Measurements from ENCODE around the gene RIPOR3. TPM values are rescaled to one million over a fixed set of nuclear protein-coding genes. Genes with fewer than 3 reads are reported as not detected.
"Not testable (repeated sequence)": the region's sequence is repeated elsewhere in the genome, so short reads cannot be mapped to it uniquely, and the experiment has no call there.

The RIPOR3 gene
- total RNA-seq, 2 experiments from 2014 or later, result not detected

GRCh38 chr20:50720026-50720425 is 28.7 kb upstream of the RIPOR3 start:
- DNase-seq, result no peak
- Mint-ChIP-seq H3K4me3 (no peak overlapping the region), H3K27me3 (peaks cover 8% of the 10 kb centered on the region), H3K36me3 (no peaks in the 10 kb centered on the region), H3K4me1 (no peaks in the 10 kb centered on the region), H3K27ac (no peak overlapping the region), H3K9me3 (ENCODE audit: low read depth) (no peaks in the 10 kb centered on the region)
- CTCF ChIA-PET, result interaction anchor here (0.7 to 1.0 kb wide), 2 partner anchors 29 to 210 kb away, joined by 3 to 4 read pairs; no protein-coding TSS in a partner anchor
- ATAC-seq, result no peak

GRCh38 chr20:50719328-50719727 is 28.0 kb upstream of the RIPOR3 start:
- no peak overlapping the region for H3K4me3 Mint-ChIP-seq
- H3K9me3 Mint-ChIP-seq (ENCODE audit: low read depth), result no peaks in the 10 kb centered on the region
- no peak overlapping the region for H3K27ac Mint-ChIP-seq
- no peaks in the 10 kb centered on the region for H3K36me3 Mint-ChIP-seq
- no peak for DNase-seq
- ATAC-seq, result no peak
- CTCF ChIA-PET, result no interaction called here
- H3K27me3 Mint-ChIP-seq, result peaks cover 8% of the 10 kb centered on the region
- H3K4me1 Mint-ChIP-seq, result no peaks in the 10 kb centered on the region

GRCh38 chr20:50717974-50718761 is 26.8 kb upstream of the RIPOR3 start:
- CTCF ChIA-PET, result no interaction called here
- H3K4me3 Mint-ChIP-seq, result no peak overlapping the region
- ATAC-seq, result no peak
- no peaks in the 10 kb centered on the region for H3K9me3 Mint-ChIP-seq (ENCODE audit: low read depth)
- peaks cover 15% of the 10 kb centered on the region for H3K27me3 Mint-ChIP-seq
- no peak overlapping the region for H3K27ac Mint-ChIP-seq
- no peak for DNase-seq
- no peaks in the 10 kb centered on the region for H3K36me3 Mint-ChIP-seq
- no peaks in the 10 kb centered on the region for H3K4me1 Mint-ChIP-seq

DNA sequence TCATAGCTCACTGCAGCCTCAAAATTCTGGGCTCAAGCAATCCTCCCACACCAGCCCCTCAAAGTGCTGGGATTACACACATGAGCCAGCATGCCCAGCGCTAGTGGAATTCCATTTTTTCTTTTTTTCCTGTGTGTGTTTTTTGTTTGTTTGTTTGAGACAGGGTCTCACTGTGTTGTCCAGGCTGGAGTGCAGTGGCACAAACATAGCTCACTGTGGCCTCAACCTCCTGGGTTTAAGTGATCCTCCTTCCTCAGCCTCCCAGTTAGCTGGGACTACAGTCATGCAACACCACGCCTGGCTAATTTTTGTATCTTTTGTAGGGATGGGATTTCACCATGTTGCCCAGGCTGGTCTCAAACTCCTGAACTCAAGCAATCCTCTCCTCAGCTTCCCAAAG is 26.0 kb upstream of the RIPOR3 start:
- CTCF ChIA-PET, result interaction anchor here (0.7 kb wide), 1 partner anchor 87 kb away, joined by 3 read pairs; no protein-coding TSS in a partner anchor
- no peaks in the 10 kb centered on the region for H3K9me3 Mint-ChIP-seq (ENCODE audit: low read depth)
- H3K36me3 Mint-ChIP-seq, result no peaks in the 10 kb centered on the region
- H3K4me3 Mint-ChIP-seq, result no peak overlapping the region
- H3K27ac Mint-ChIP-seq, result no peak overlapping the region
- peaks cover 18% of the 10 kb centered on the region for H3K27me3 Mint-ChIP-seq
- no peak for DNase-seq
- no peaks in the 10 kb centered on the region for H3K4me1 Mint-ChIP-seq
- no peak for ATAC-seq

DNA sequence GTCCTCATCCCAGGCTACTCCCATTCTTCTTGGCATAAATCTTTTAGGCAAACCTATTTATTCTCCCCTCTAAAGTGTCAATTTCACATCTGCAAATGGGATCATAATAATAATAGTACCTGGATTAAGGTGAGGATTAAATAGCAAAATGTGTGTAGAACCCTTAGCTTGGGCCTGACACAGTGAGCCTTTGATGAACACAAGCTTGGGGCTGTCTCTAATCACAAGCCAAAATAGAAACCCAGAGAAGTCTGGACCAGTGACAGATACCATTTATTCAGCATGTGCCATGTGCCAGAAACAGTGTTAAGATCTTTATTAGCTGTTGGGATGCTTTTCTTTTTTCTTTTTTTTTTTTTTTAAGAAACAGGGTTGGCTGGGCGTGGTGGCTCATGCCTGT is 25.2 kb upstream of the RIPOR3 start:
- Mint-ChIP-seq H3K9me3 (ENCODE audit: low read depth) (no peaks in the 10 kb centered on the region), H3K27ac (no peak overlapping the region), H3K4me1 (no peaks in the 10 kb centered on the region), H3K36me3 (no peaks in the 10 kb centered on the region), H3K4me3 (no peak overlapping the region), H3K27me3 (peaks cover 21% of the 10 kb centered on the region)
- ATAC-seq (no peak), DNase-seq (no peak)
- CTCF ChIA-PET, result no interaction called here

DNA sequence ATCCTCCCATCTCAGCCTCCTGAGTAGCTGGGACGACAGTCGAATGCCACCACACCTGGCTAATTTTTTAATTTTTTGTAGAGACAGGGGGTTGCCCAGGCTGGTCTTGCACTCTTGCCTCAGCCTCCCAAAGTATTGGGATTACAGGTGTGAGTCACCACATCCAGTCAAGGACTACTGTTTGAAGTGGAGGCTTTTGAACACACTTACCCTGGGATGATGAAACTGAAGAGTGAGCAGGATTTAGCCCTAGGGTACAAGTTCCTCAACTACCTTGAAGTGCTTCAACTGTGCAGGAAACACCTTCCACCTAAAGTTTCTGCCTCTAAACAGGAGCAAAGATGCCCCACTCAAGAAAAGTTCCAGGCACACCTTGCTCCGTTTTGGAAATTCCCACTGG is 24.4 kb upstream of the RIPOR3 start:
- Mint-ChIP-seq H3K4me3 (no peak overlapping the region), H3K9me3 (ENCODE audit: low read depth) (no peaks in the 10 kb centered on the region), H3K36me3 (no peaks in the 10 kb centered on the region), H3K27me3 (peaks cover 23% of the 10 kb centered on the region), H3K27ac (no peak overlapping the region), H3K4me1 (no peaks in the 10 kb centered on the region)
- DNase-seq (no peak), ATAC-seq (no peak)
- CTCF ChIA-PET, result no interaction called here

DNA sequence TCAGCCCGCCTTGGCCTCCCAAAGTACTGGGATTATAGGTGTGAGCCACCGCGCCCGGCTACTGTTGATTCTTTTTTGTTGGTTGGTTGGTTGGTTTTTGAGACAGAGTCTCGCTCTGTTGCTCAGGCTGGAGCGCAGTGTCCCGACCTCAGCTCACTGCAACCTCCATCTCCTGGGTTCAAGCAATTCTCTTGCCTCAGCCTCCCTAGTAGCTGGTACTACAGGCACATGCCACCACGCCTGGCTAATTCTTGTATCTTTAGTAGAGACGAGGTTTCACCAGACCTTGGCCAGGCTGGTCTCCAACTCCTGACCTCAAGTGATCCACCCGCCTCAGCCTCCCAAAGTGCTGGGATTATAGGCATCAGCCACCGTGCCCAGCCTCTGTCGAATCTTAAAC is 23.1 kb upstream of the RIPOR3 start:
- not testable (repeated sequence) for H3K4me1 Mint-ChIP-seq; H3K9me3 Mint-ChIP-seq (ENCODE audit: low read depth); DNase-seq; H3K4me3 Mint-ChIP-seq; H3K36me3 Mint-ChIP-seq; H3K27ac Mint-ChIP-seq; ATAC-seq
- H3K27me3 Mint-ChIP-seq, result peaks cover 23% of the 10 kb centered on the region
- CTCF ChIA-PET, result interaction anchor here (1.1 kb wide), 1 partner anchor 39 kb away, joined by 3 read pairs; no protein-coding TSS in a partner anchor

GRCh38 chr20:50713657-50714101 is 22.3 kb upstream of the RIPOR3 start:
- CTCF ChIA-PET, result interaction anchor here (1.1 kb wide), 1 partner anchor 40 kb away, joined by 3 read pairs; no protein-coding TSS in a partner anchor
- Mint-ChIP-seq H3K9me3 (ENCODE audit: low read depth) (no peaks in the 10 kb centered on the region), H3K27me3 (peaks cover 26% of the 10 kb centered on the region), H3K4me1 (no peaks in the 10 kb centered on the region), H3K36me3 (no peaks in the 10 kb centered on the region), H3K27ac (no peak overlapping the region), H3K4me3 (no peak overlapping the region)
- no peak for DNase-seq
- no peak for ATAC-seq

- H3K4me3 Mint-ChIP-seq, result no peak overlapping the region
- DNase-seq (no peak), ATAC-seq (no peak)
- CTCF ChIA-PET, result interaction anchor here (1.1 kb wide), 1 partner anchor 40 kb away, joined by 3 read pairs; no protein-coding TSS in a partner anchor
- no peaks in the 10 kb centered on the region for H3K36me3 Mint-ChIP-seq
- no peaks in the 10 kb centered on the region for H3K9me3 Mint-ChIP-seq (ENCODE audit: low read depth)
- no peak overlapping the region for H3K27ac Mint-ChIP-seq
- H3K27me3 Mint-ChIP-seq, result peaks cover 24% of the 10 kb centered on the region
- no peaks in the 10 kb centered on the region for H3K4me1 Mint-ChIP-seq
Observed at GRCh38 chr20:50712771-50713656, 21.7 kb upstream of the RIPOR3 start.

DNA sequence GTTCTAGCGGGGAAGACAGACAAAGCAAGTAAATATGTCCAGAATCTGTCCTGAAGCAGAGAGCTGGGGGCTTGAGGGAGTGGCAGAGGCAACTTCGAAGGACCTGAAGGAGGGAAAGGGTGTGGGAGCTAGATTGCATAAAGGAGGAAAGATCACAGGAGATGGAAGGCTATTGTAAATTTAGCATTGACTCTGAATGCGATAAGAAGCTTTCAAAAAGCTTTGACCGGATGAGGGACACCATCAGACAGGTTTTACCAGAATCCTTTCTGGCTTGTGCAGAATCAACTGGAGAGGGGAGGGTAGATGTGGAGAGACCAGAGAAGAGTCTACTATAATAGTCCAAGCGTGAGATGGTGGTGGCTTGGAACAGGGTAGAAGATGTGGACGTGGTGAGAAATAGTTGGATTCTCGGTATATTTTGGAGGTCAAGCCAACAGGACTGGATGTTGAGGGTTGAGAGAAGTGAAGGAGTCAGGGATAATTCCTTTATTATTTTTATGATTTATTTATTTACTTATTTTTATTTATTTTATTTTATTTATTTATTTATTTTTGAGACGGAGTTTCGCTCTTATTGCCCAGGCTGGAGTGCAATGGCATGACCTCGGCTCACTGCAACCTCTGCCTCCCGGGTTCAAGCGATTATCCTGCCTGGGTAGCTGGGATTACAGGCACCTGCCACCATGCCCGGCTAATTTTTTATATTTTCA is 19.9 kb upstream of the RIPOR3 start:
- CTCF ChIA-PET, result no interaction called here

DNA sequence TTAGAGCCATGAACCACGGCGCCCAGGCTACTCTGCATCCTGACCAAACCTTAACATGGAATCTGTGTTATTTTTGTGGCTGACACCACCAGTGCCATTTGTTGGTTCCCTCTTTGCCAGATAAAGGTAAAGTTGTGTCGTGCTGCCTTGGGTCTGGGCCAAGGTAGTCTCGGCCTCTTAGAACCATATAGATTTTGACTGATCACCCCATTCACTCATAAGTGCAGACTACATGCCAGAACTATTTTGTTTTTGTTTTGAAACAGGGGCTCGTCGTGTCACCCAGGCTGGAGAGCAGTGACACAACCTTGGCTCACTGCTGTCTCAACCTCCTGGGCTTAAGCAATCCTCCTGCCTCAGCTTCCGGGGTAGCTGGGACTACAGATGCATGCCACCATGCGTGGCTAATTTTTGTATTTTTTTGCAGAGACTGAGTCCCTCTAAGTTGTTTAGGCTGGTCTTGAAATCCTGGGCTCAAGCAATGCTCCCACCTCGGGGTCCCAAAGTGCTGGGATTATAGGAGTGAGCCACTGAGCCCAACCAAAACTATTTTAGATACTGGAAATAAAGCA is 19.2 kb upstream of the RIPOR3 start:
- ATAC-seq (no peak), DNase-seq (no peak)
- Mint-ChIP-seq H3K4me1 (no peaks in the 10 kb centered on the region), H3K27ac (no peak overlapping the region), H3K4me3 (no peak overlapping the region), H3K27me3 (peaks cover 23% of the 10 kb centered on the region), H3K36me3 (no peaks in the 10 kb centered on the region), H3K9me3 (ENCODE audit: low read depth) (no peaks in the 10 kb centered on the region)
- CTCF ChIA-PET, result no interaction called here

More for the DNA sequence above, 19.9 kb upstream of the RIPOR3 start:
- H3K4me1 Mint-ChIP-seq, result no peaks in the 10 kb centered on the region
- H3K36me3 Mint-ChIP-seq, result no peaks in the 10 kb centered on the region
- peaks cover 23% of the 10 kb centered on the region for H3K27me3 Mint-ChIP-seq
- H3K9me3 Mint-ChIP-seq (ENCODE audit: low read depth), result no peaks in the 10 kb centered on the region
- ATAC-seq (no peak), DNase-seq (no peak)
- no peak overlapping the region for H3K4me3 Mint-ChIP-seq
- H3K27ac Mint-ChIP-seq, result no peak overlapping the region

GRCh38 chr20:50709636-50709973 is 18.3 kb upstream of the RIPOR3 start:
- Mint-ChIP-seq H3K4me3 (no peak overlapping the region), H3K4me1 (peaks cover 3% of the 10 kb centered on the region), H3K9me3 (ENCODE audit: low read depth) (no peaks in the 10 kb centered on the region), H3K36me3 (no peaks in the 10 kb centered on the region), H3K27ac (no peak overlapping the region), H3K27me3 (peaks cover 24% of the 10 kb centered on the region)
- CTCF ChIA-PET, result interaction anchor here (1.1 kb wide), 1 partner anchor 81 kb away, joined by 3 read pairs; no protein-coding TSS in a partner anchor
- DNase-seq (no peak), ATAC-seq (no peak)

Measured in activated CD8-positive, alpha-beta memory T cell treated with anti-CD3 and anti-CD28 coated beads, Interleukin-2, amount 10 ng/mL, durations not matched to agents 7 days and 5 days (primary cell).